Nephron progenitor cell (in vitro differentiated cells): ENCODE measurements around the gene FBXL17.

ENCODE experiments used
- DNase-seq: peaks from one replicate; pipeline ENCODE4 v3.0.0; 2021
- H3K27ac Mint-ChIP-seq: 2 replicates; pipeline ENCODE4 v1.8.0; 2021; ENCODE audit warnings: mild to moderate bottlenecking, moderate library complexity, mixed read lengths
- H3K27me3 Mint-ChIP-seq: 2 replicates; pipeline ENCODE4 v1.8.0; 2021; ENCODE audit warnings: mild to moderate bottlenecking, low read depth, mixed read lengths; ENCODE audit not compliant: poor library complexity
- H3K36me3 Mint-ChIP-seq: 2 replicates; pipeline ENCODE4 v1.8.0; 2021; ENCODE audit warnings: low read depth, mixed read lengths
- H3K4me1 Mint-ChIP-seq: 2 replicates; pipeline ENCODE4 v1.8.0; 2021; ENCODE audit warnings: mixed read lengths
- H3K4me3 Mint-ChIP-seq: 2 replicates; pipeline ENCODE4 v1.8.0; 2021; ENCODE audit warnings: mild to moderate bottlenecking, moderate library complexity, mixed read lengths
- H3K9me3 Mint-ChIP-seq: 2 replicates; pipeline ENCODE4 v1.8.0; 2021; ENCODE audit warnings: mild to moderate bottlenecking, moderate library complexity, mixed read lengths
- TF ChIP-seq, protein P1 (sequence below): fragments of 200-600 bp; sonication (generic); IDR thresholded peaks from 2 replicates; pipeline ENCODE4 v1.5.0; 2021; ENCODE audit warnings: antibody characterized with exemption

The FBXL17 gene

GRCh38 chr5:107864793-107865192 lies 517.1 kb downstream of the FBXL17 start:
- H3K4me1 Mint-ChIP-seq, result peaks cover 4% of the 10 kb centered on the region
- no peak for DNase-seq
- H3K27ac Mint-ChIP-seq, result peak overlapping the region; percentile 60

GRCh38 chr5:107863125-107863524 lies 518.8 kb downstream of the FBXL17 start:
- Mint-ChIP-seq H3K4me1 (no peaks in the 10 kb centered on the region), H3K9me3 (no peaks in the 10 kb centered on the region), H3K27ac (no peak overlapping the region), H3K27me3 (peaks cover 3% of the 10 kb centered on the region), H3K4me3 (no peak overlapping the region), H3K36me3 (peaks cover 12% of the 10 kb centered on the region)
- DNase-seq, result no peak
- TF ChIP-seq, protein P1, sequence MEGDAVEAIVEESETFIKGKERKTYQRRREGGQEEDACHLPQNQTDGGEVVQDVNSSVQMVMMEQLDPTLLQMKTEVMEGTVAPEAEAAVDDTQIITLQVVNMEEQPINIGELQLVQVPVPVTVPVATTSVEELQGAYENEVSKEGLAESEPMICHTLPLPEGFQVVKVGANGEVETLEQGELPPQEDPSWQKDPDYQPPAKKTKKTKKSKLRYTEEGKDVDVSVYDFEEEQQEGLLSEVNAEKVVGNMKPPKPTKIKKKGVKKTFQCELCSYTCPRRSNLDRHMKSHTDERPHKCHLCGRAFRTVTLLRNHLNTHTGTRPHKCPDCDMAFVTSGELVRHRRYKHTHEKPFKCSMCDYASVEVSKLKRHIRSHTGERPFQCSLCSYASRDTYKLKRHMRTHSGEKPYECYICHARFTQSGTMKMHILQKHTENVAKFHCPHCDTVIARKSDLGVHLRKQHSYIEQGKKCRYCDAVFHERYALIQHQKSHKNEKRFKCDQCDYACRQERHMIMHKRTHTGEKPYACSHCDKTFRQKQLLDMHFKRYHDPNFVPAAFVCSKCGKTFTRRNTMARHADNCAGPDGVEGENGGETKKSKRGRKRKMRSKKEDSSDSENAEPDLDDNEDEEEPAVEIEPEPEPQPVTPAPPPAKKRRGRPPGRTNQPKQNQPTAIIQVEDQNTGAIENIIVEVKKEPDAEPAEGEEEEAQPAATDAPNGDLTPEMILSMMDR, result no peak

More at GRCh38 chr5:107864793-107865192, 517.1 kb downstream of the FBXL17 start:
- peaks cover 6% of the 10 kb centered on the region for H3K27me3 Mint-ChIP-seq
- TF ChIP-seq, protein P1, result no peak
- peaks cover 12% of the 10 kb centered on the region for H3K36me3 Mint-ChIP-seq
- no peak overlapping the region for H3K4me3 Mint-ChIP-seq
- H3K9me3 Mint-ChIP-seq, result no peaks in the 10 kb centered on the region

GRCh38 chr5:107861565-107861964 lies 520.3 kb downstream of the FBXL17 start:
- H3K27me3 Mint-ChIP-seq, result peaks cover 3% of the 10 kb centered on the region

GRCh38 chr5:107860044-107860443 lies 521.9 kb downstream of the FBXL17 start:
- no peak for DNase-seq
- TF ChIP-seq, protein P1, result no peak
- Mint-ChIP-seq H3K4me3 (no peak overlapping the region), H3K27me3 (peaks cover 3% of the 10 kb centered on the region), H3K9me3 (no peaks in the 10 kb centered on the region), H3K36me3 (peaks cover 12% of the 10 kb centered on the region), H3K4me1 (peaks cover 6% of the 10 kb centered on the region), H3K27ac (no peak overlapping the region)

More at GRCh38 chr5:107861565-107861964, 520.3 kb downstream of the FBXL17 start:
- DNase-seq, result no peak
- no peak overlapping the region for H3K4me3 Mint-ChIP-seq
- TF ChIP-seq, protein P1, result no peak
- H3K4me1 Mint-ChIP-seq, result peaks cover 5% of the 10 kb centered on the region
- peaks cover 12% of the 10 kb centered on the region for H3K36me3 Mint-ChIP-seq
- H3K27ac Mint-ChIP-seq, result no peak overlapping the region
- H3K9me3 Mint-ChIP-seq, result no peaks in the 10 kb centered on the region

DNA sequence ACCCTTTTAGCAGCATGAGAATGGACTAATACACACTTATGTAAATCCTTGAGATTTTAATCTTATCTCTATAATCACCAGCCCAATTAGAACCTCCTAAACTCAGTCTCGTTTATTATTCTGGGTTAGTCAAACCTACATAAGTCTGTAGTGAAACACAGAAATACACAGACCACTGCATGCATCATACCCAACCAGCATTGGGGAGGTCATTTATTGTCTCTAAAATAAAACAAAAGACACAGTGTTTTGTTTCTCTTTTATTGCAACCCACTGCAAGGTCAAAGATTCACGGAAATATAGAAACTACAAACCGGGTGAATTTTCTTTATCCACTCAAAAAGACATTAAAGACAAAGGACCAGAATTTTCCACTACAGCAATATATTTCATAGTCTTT lies 523.1 kb downstream of the FBXL17 start:
- H3K27me3 Mint-ChIP-seq, result no peaks in the 10 kb centered on the region
- H3K4me1 Mint-ChIP-seq, result peaks cover 12% of the 10 kb centered on the region
- TF ChIP-seq, protein P1, result no peak
- H3K27ac Mint-ChIP-seq, result peak overlapping the region; percentile 77
- H3K4me3 Mint-ChIP-seq, result no peak overlapping the region
- DNase-seq, result no peak
- H3K9me3 Mint-ChIP-seq, result no peaks in the 10 kb centered on the region
- H3K36me3 Mint-ChIP-seq, result peaks cover 6% of the 10 kb centered on the region

DNA sequence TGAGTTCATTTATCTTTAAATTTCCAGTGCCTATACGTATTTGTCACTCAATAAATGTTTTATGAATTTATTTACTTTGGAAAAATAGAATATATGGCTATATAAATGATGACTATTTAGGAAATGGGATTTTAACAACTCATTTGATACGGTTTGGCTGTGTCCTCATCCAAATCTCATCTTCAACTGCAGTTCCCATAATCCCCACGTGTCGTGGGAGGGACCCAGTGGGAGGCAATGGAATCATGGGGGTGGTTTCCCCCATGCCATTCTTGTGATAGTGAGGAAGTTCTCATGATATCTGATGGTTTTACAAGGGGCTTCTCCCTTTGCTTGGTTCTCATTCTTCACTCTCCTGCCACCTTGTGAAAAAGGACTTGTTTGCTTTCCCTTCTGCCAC lies 523.6 kb downstream of the FBXL17 start:
- no peaks in the 10 kb centered on the region for H3K27me3 Mint-ChIP-seq
- peak overlapping the region; percentile 77 for H3K27ac Mint-ChIP-seq
- H3K9me3 Mint-ChIP-seq, result no peaks in the 10 kb centered on the region
- DNase-seq, result no peak
- TF ChIP-seq, protein P1, result no peak
- no peak overlapping the region for H3K4me3 Mint-ChIP-seq
- peaks cover 6% of the 10 kb centered on the region for H3K36me3 Mint-ChIP-seq
- H3K4me1 Mint-ChIP-seq, result peaks cover 12% of the 10 kb centered on the region
